H1 (cell line): Measurements from ENCODE around the gene LRCH3. TPM values are rescaled to one million over a fixed set of nuclear protein-coding genes. Genes with fewer than 3 reads are reported as not detected.

Experiments used
- CTCF ChIP-seq, 3 experiments: IDR thresholded peaks; 1 replicate in 2 of 3; 2 replicates in 1 of 3; pipeline versions ENCODE4 v1.5.1 to v1.6.1; 2011; ENCODE audit warnings: low read length in 3 of 3, mild to moderate bottlenecking in 3 of 3, inconsistent platforms in 2 of 3, low read depth in 1 of 3, moderate library complexity in 1 of 3; ENCODE audit not compliant: insufficient read depth in 1 of 3; ENCODE audit errors: control extremely low read depth in 1 of 3
- FOSL1 ChIP-seq: IDR thresholded peaks from 2 replicates; pipeline ENCODE4 v1.6.1; 2011; ENCODE audit warnings: mild to moderate bottlenecking, low read depth, low read length, moderate library complexity; ENCODE audit not compliant: insufficient read depth
- RFX5 ChIP-seq: IDR thresholded peaks from 2 replicates; pipeline ENCODE4 v1.6.1; 2011; ENCODE audit warnings: low read depth, low read length, improper control_type of control experiment, borderline replicate concordance
- SIRT6 ChIP-seq: IDR thresholded peaks from one replicate; pipeline ENCODE4 v1.7.1; 2012; ENCODE audit warnings: low read length, inconsistent platforms
- polyA plus RNA-seq, 7 experiments: library from polyadenylated mRNA; depleted of rRNA in 3 of 7; stranded (reverse) in 5 of 7; unstranded in 2 of 7; fragments of >200 nt in 5 of 7; fragments of 200-250 nt in 2 of 7; gene quantifications; 1 replicate in 5 of 7; 2 replicates in 1 of 7; 4 replicates in 1 of 7; pipeline versions ENCODE4 v1.2.1 to v1.2.3, GENCODE V29; 2011 to 2013; ENCODE audit warnings: missing spikeins in 2 of 7, mixed read lengths in 2 of 7
- total RNA-seq: library from RNA; stranded (reverse); fragmentation: NEBNext Ultra II Directional; extraction: Animal tissue kit (Norgen Biotek cat#: 25700); gene quantifications from 2 replicates; pipeline ENCODE4 v1.2.1, GENCODE V29; 2021

The LRCH3 gene
- total and polyA plus RNA-seq, 2 of the 8 experiments (the other 6 are each of a cell fraction or from before 2014, with no cell fraction given), result 58.4 to 66.0 TPM

GRCh38 chr3:197742787-197743186 lies 48.3 kb upstream of the LRCH3 start (continued):
- no peak for TF ChIP-seq CTCF (IDR thresholded peaks at IDR 0.05; ENCODE audit: control extremely low read depth in 1 of 3, insufficient read depth in 1 of 3, low read depth in 1 of 3, low read length in 3 of 3)
- no peak for TF ChIP-seq RFX5
- no peak for TF ChIP-seq FOSL1
- TF ChIP-seq SIRT6, result no peak
- TF ChIP-seq, all 59 proteins: peak for 0
